ENCODE data around the gene KIRREL3. TPM values are rescaled to one million over a fixed set of nuclear protein-coding genes. Genes with fewer than 3 reads are reported as not detected.
"Not testable (repeated sequence)": the region's sequence is repeated elsewhere in the genome, so short reads cannot be mapped to it uniquely, and the experiment has no call there.

KIRREL3 gene
- total and polyA plus RNA-seq, 3 experiments from 2014 or later, result not detected

- DNase-seq, result no peak
- no peaks in the 10 kb centered on the region for H3K4me1 ChIP-seq (ENCODE audit: insufficient read depth, low read length)
- H3K9me3 ChIP-seq (ENCODE audit: low read length), result no peaks in the 10 kb centered on the region
- Mint-ChIP-seq H3K4me3 (no peak overlapping the region), H3K4me1 (peaks cover 0 to 5% (median 0%) of the 10 kb centered on the region in 3 donors), H3K27ac (no peak overlapping the region), H3K9me3 (no peaks in the 10 kb centered on the region), H3K27me3 (peaks cover 0 to 2% of the 10 kb centered on the region in 2 donors), H3K36me3 (peaks cover 0 to 1% (median 0%) of the 10 kb centered on the region in 3 donors)
- no peaks in the 10 kb centered on the region for H3K36me3 ChIP-seq (ENCODE audit: insufficient read depth, low read length)
- H3K27ac ChIP-seq (ENCODE audit: low read depth, low read length), result no peak overlapping the region
- H3K4me3 ChIP-seq (ENCODE audit: low read length), result no peak overlapping the region
- POLR2A ChIA-PET, result no interaction called here
- no peaks in the 10 kb centered on the region for H3K27me3 ChIP-seq (ENCODE audit: insufficient read depth, low read length, poor library complexity, severe bottlenecking)
- CTCF ChIA-PET, result no interaction called here
Observed at GRCh38 chr11:126391970-126392632, 608.5 kb downstream of the KIRREL3 start.

GRCh38 chr11:126391286-126391954 is 609.1 kb downstream of the KIRREL3 start:
- H3K9me3 Mint-ChIP-seq, result no peaks in the 10 kb centered on the region
- Histone ChIP-seq H3K4me1 (ENCODE audit: insufficient read depth, low read length) (no peaks in the 10 kb centered on the region), H3K36me3 (ENCODE audit: insufficient read depth, low read length) (no peaks in the 10 kb centered on the region), H3K4me3 (ENCODE audit: low read length) (no peak overlapping the region), H3K27me3 (ENCODE audit: insufficient read depth, low read length, poor library complexity, severe bottlenecking) (no peaks in the 10 kb centered on the region), H3K9me3 (ENCODE audit: low read length) (no peaks in the 10 kb centered on the region), H3K27ac (ENCODE audit: low read depth, low read length) (no peak overlapping the region)
- H3K27me3 Mint-ChIP-seq, result peaks cover 0 to 2% of the 10 kb centered on the region in 2 donors
- peaks cover 0 to 1% (median 0%) of the 10 kb centered on the region in 3 donors for H3K36me3 Mint-ChIP-seq
- H3K4me3 Mint-ChIP-seq, result no peak overlapping the region
- ChIA-PET CTCF (no interaction called here), POLR2A (no interaction called here)
- H3K4me1 Mint-ChIP-seq, result peaks cover 0 to 5% (median 0%) of the 10 kb centered on the region in 3 donors
- peak overlapping the region in 2 of 8 donors; percentile 13 to 23 for H3K27ac Mint-ChIP-seq
- DNase-seq, result no peak

GRCh38 chr11:126390272-126390867 is 610.2 kb downstream of the KIRREL3 start:
- no peak for DNase-seq
- Mint-ChIP-seq H3K9me3 (no peaks in the 10 kb centered on the region), H3K4me3 (no peak overlapping the region), H3K4me1 (peaks cover 0 to 5% (median 0%) of the 10 kb centered on the region in 3 donors), H3K27ac (peak overlapping the region in 1 of 8 donors; percentile 50), H3K36me3 (peaks cover 0 to 1% (median 0%) of the 10 kb centered on the region in 3 donors), H3K27me3 (peaks cover 0 to 2% of the 10 kb centered on the region in 2 donors)
- H3K4me1 ChIP-seq (ENCODE audit: insufficient read depth, low read length), result no peaks in the 10 kb centered on the region
- H3K36me3 ChIP-seq (ENCODE audit: insufficient read depth, low read length), result no peaks in the 10 kb centered on the region
- ChIA-PET CTCF (no interaction called here), POLR2A (no interaction called here)
- H3K27me3 ChIP-seq (ENCODE audit: insufficient read depth, low read length, poor library complexity, severe bottlenecking), result no peaks in the 10 kb centered on the region
- no peak overlapping the region for H3K27ac ChIP-seq (ENCODE audit: low read depth, low read length)
- no peaks in the 10 kb centered on the region for H3K9me3 ChIP-seq (ENCODE audit: low read length)
- no peak overlapping the region for H3K4me3 ChIP-seq (ENCODE audit: low read length)

- no peak overlapping the region for H3K4me3 ChIP-seq (ENCODE audit: low read length)
- no peak overlapping the region for H3K4me3 Mint-ChIP-seq
- no peaks in the 10 kb centered on the region for H3K9me3 ChIP-seq (ENCODE audit: low read length)
- H3K27ac Mint-ChIP-seq, result no peak overlapping the region
- no peaks in the 10 kb centered on the region for H3K27me3 Mint-ChIP-seq
- peaks cover 0 to 3% (median 0%) of the 10 kb centered on the region in 3 donors for H3K4me1 Mint-ChIP-seq
- H3K4me1 ChIP-seq (ENCODE audit: insufficient read depth, low read length), result no peaks in the 10 kb centered on the region
- ChIA-PET POLR2A (no interaction called here), CTCF (no interaction called here)
- no peaks in the 10 kb centered on the region for H3K36me3 ChIP-seq (ENCODE audit: insufficient read depth, low read length)
- DNase-seq, result no peak
- H3K36me3 Mint-ChIP-seq, result peaks cover 0 to 1% (median 0%) of the 10 kb centered on the region in 3 donors
- no peaks in the 10 kb centered on the region for H3K27me3 ChIP-seq (ENCODE audit: insufficient read depth, low read length, poor library complexity, severe bottlenecking)
- H3K27ac ChIP-seq (ENCODE audit: low read depth, low read length), result no peak overlapping the region
- H3K9me3 Mint-ChIP-seq, result no peaks in the 10 kb centered on the region
Observed at GRCh38 chr11:126387857-126388256, 612.7 kb downstream of the KIRREL3 start.

- H3K27ac ChIP-seq (ENCODE audit: low read depth, low read length); H3K36me3 ChIP-seq (ENCODE audit: insufficient read depth, low read length); H3K9me3 Mint-ChIP-seq; POLR2A ChIA-PET; H3K4me1 ChIP-seq (ENCODE audit: insufficient read depth, low read length); H3K27me3 Mint-ChIP-seq; H3K27ac Mint-ChIP-seq; H3K4me1 Mint-ChIP-seq; H3K4me3 Mint-ChIP-seq; H3K9me3 ChIP-seq (ENCODE audit: low read length); H3K4me3 ChIP-seq (ENCODE audit: low read length); H3K27me3 ChIP-seq (ENCODE audit: insufficient read depth, low read length, poor library complexity, severe bottlenecking); CTCF ChIA-PET; DNase-seq; H3K36me3 Mint-ChIP-seq: not testable (repeated sequence)
Observed at GRCh38 chr11:126386729-126387071, 613.9 kb downstream of the KIRREL3 start.

GRCh38 chr11:126385991-126386728 is 614.4 kb downstream of the KIRREL3 start:
- H3K27ac ChIP-seq (ENCODE audit: low read depth, low read length), result no peak overlapping the region
- peaks cover 0 to under 1% (median 0%) of the 10 kb centered on the region in 3 donors for H3K36me3 Mint-ChIP-seq
- no peaks in the 10 kb centered on the region for H3K36me3 ChIP-seq (ENCODE audit: insufficient read depth, low read length)
- no peak for DNase-seq
- H3K27me3 ChIP-seq (ENCODE audit: insufficient read depth, low read length, poor library complexity, severe bottlenecking), result no peaks in the 10 kb centered on the region
- H3K4me1 ChIP-seq (ENCODE audit: insufficient read depth, low read length), result no peaks in the 10 kb centered on the region
- CTCF ChIA-PET, result no interaction called here
- H3K9me3 Mint-ChIP-seq, result no peaks in the 10 kb centered on the region
- no peaks in the 10 kb centered on the region for H3K9me3 ChIP-seq (ENCODE audit: low read length)
- no peak overlapping the region for H3K4me3 Mint-ChIP-seq
- POLR2A ChIA-PET, result no interaction called here
- no peak overlapping the region for H3K4me3 ChIP-seq (ENCODE audit: low read length)
- H3K27me3 Mint-ChIP-seq, result no peaks in the 10 kb centered on the region
- peak overlapping the region in 1 of 8 donors; percentile 66 for H3K27ac Mint-ChIP-seq
- H3K4me1 Mint-ChIP-seq, result peaks cover 0 to under 1% (median 0%) of the 10 kb centered on the region in 3 donors

- CTCF ChIA-PET, result no interaction called here
- no peak overlapping the region for H3K4me3 Mint-ChIP-seq
- H3K4me1 ChIP-seq (ENCODE audit: insufficient read depth, low read length), result no peaks in the 10 kb centered on the region
- H3K36me3 ChIP-seq (ENCODE audit: insufficient read depth, low read length), result no peaks in the 10 kb centered on the region
- H3K9me3 ChIP-seq (ENCODE audit: low read length), result no peaks in the 10 kb centered on the region
- no peaks in the 10 kb centered on the region for H3K4me1 Mint-ChIP-seq
- peak overlapping the region in 1 of 8 donors; percentile 33 for H3K27ac Mint-ChIP-seq
- H3K27me3 ChIP-seq (ENCODE audit: insufficient read depth, low read length, poor library complexity, severe bottlenecking), result no peaks in the 10 kb centered on the region
- H3K4me3 ChIP-seq (ENCODE audit: low read length), result no peak overlapping the region
- POLR2A ChIA-PET, result no interaction called here
- no peaks in the 10 kb centered on the region for H3K27me3 Mint-ChIP-seq
- H3K9me3 Mint-ChIP-seq, result no peaks in the 10 kb centered on the region
- H3K36me3 Mint-ChIP-seq, result no peaks in the 10 kb centered on the region
- no peak overlapping the region for H3K27ac ChIP-seq (ENCODE audit: low read depth, low read length)
- no peak for DNase-seq
Observed at GRCh38 chr11:126384449-126385070, 616.0 kb downstream of the KIRREL3 start.

Data from CD8-positive, alpha-beta memory T cell (primary cell).